Vagina (tissue), 2 donors: ENCODE measurements around the gene TRAPPC10. TPM values are rescaled to one million over a fixed set of nuclear protein-coding genes. Genes with fewer than 3 reads are reported as not detected.

Source experiments
- DNase-seq, 2 donors: peaks; one replicate each; pipeline ENCODE4 v3.0.0-alpha.2; 2017; ENCODE audit errors: extremely low spot score in 2 of 2
- H3K27ac ChIP-seq: fragments of 200-600 bp; sonication (generic); one replicate; pipeline ENCODE4 v1.5.1; 2019
- H3K27me3 ChIP-seq: fragments of 200-600 bp; sonication (generic); one replicate; pipeline ENCODE4 v1.5.1; 2019
- H3K36me3 ChIP-seq, 2 donors: fragments of 200-600 bp; sonication (generic); one replicate each; pipeline ENCODE4 v1.5.1; 2017 to 2019
- H3K4me1 ChIP-seq: fragments of 200-600 bp; sonication (generic); one replicate; pipeline ENCODE4 v1.5.1; 2019
- H3K4me3 ChIP-seq, 2 donors: fragments of 200-600 bp; sonication (generic); 1 replicate in 1 of 2; 2 replicates in 1 of 2; pipeline ENCODE4 v1.5.1; 2016 to 2019
- H3K9me3 ChIP-seq: fragments of 200-600 bp; sonication (generic); one replicate; pipeline ENCODE4 v1.5.1; 2019
- POLR2A ChIP-seq, 2 donors: fragments of 450-650 bp; IDR thresholded peaks; one replicate each; pipeline ENCODE4 v1.6.1; 2017; ENCODE audit warnings: antibody characterized with exemption in 2 of 2, mild to moderate bottlenecking in 2 of 2, moderate library complexity in 2 of 2
- POLR2AphosphoS5 ChIP-seq, 2 donors: sonication (generic); formaldehyde crosslinking; IDR thresholded peaks; one replicate each; pipeline ENCODE4 v1.9.0; 2017; ENCODE audit warnings: antibody characterized with exemption in 2 of 2, mild to moderate bottlenecking in 2 of 2, low read depth in 1 of 2; ENCODE audit not compliant: insufficient read depth in 1 of 2
- intact Hi-C: fragments of 100-400 bp; cut with DNase I; formaldehyde crosslinking; loops from one replicate; pipeline ENCODE4 v1.15.1; 2023
- total RNA-seq: library from RNA; depleted of rRNA; stranded (reverse); fragments of >200 nt; gene quantifications from one replicate; pipeline ENCODE4 v1.2.3, GENCODE V29; 2016
- TF ChIP-seq, protein P1 (sequence below), 3 experiments: fragments of 450-650 bp in 2 of 3; fragments of 200-600 bp in 1 of 3; sonication (generic) in 1 of 3; IDR thresholded peaks; one replicate each; pipeline ENCODE4 v1.5.1; 2017 to 2019; ENCODE audit warnings: antibody characterized with exemption in 3 of 3, mild to moderate bottlenecking in 2 of 3, moderate library complexity in 2 of 3

The TRAPPC10 gene
- total RNA-seq, 1 donor from 2014 or later: 22.6 TPM

GRCh38 chr21:44017601-44018000 lies 5.5 kb downstream of the TRAPPC10 start:
- no peak for DNase-seq
- H3K4me3 ChIP-seq: no peak overlapping the region
- intact Hi-C loops: no loop called here
- no peaks in the 10 kb centered on the region for H3K27me3 ChIP-seq
- no peak overlapping the region for H3K27ac ChIP-seq
- no peaks in the 10 kb centered on the region for H3K36me3 ChIP-seq
- TF ChIP-seq POLR2AphosphoS5 (IDR thresholded peaks at IDR 0.05; ENCODE audit: insufficient read depth in 1 of 2, low read depth in 1 of 2) (no peak), POLR2A (IDR thresholded peaks at IDR 0.05) (no peak)
- TF ChIP-seq, protein P1, sequence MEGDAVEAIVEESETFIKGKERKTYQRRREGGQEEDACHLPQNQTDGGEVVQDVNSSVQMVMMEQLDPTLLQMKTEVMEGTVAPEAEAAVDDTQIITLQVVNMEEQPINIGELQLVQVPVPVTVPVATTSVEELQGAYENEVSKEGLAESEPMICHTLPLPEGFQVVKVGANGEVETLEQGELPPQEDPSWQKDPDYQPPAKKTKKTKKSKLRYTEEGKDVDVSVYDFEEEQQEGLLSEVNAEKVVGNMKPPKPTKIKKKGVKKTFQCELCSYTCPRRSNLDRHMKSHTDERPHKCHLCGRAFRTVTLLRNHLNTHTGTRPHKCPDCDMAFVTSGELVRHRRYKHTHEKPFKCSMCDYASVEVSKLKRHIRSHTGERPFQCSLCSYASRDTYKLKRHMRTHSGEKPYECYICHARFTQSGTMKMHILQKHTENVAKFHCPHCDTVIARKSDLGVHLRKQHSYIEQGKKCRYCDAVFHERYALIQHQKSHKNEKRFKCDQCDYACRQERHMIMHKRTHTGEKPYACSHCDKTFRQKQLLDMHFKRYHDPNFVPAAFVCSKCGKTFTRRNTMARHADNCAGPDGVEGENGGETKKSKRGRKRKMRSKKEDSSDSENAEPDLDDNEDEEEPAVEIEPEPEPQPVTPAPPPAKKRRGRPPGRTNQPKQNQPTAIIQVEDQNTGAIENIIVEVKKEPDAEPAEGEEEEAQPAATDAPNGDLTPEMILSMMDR (IDR thresholded peaks at IDR 0.05): no peak
- peaks cover 44% of the 10 kb centered on the region for H3K4me1 ChIP-seq
- H3K9me3 ChIP-seq: no peaks in the 10 kb centered on the region

GRCh38 chr21:44018127-44018526 lies 6.0 kb downstream of the TRAPPC10 start:
- no peak for DNase-seq
- no peaks in the 10 kb centered on the region for H3K36me3 ChIP-seq
- TF ChIP-seq POLR2A (IDR thresholded peaks at IDR 0.05): no peak
- TF ChIP-seq, protein P1 (IDR thresholded peaks at IDR 0.05): no peak
- TF ChIP-seq POLR2AphosphoS5 (IDR thresholded peaks at IDR 0.05; ENCODE audit: insufficient read depth in 1 of 2, low read depth in 1 of 2): no peak
- intact Hi-C loops: no loop called here
- no peak overlapping the region for H3K4me3 ChIP-seq
- H3K4me1 ChIP-seq: peaks cover 41% of the 10 kb centered on the region
- no peaks in the 10 kb centered on the region for H3K27me3 ChIP-seq
- H3K9me3 ChIP-seq: no peaks in the 10 kb centered on the region
- no peak overlapping the region for H3K27ac ChIP-seq

DNA sequence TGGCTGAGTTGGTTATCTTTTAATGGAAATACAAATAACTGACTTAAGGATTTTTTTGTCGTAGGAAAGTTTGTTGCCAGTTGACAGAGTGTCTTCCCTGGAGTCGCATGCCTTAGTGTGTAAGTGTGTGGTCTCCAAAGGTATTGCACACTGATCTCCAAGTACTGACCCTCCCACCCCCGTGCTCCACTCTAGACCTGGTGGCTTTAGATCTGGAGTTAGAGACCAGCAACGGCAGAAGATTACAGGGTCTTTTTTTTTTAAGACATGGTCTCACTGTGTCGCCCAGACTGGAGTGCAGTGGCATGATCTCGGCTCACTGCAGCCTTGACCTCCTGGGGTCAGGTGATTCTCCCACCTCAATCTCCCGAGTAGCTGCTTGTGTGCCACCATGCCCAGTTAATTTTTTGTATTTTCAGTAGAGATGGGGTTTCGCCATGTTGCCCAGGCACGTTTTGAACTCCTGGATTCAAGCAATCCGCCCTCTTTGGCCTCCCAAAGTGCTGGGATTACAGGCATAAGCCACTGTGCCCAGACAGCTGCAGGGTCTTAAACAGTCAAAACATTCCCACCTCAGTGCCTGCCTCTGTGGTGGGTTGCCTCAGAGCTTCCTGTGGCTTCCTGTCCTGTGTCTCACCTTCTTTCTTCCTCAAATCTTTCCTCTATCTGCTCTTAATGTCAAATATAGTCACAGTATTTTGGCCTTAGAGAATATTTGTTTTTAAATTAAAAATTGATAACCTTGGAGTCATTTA lies 6.9 kb downstream of the TRAPPC10 start:
- Histone ChIP-seq H3K9me3 (no peaks in the 10 kb centered on the region), H3K27ac (no peak overlapping the region), H3K36me3 (no peaks in the 10 kb centered on the region), H3K4me1 (peaks cover 32% of the 10 kb centered on the region), H3K27me3 (no peaks in the 10 kb centered on the region), H3K4me3 (no peak overlapping the region)
- DNase-seq: no peak
- intact Hi-C loops: no loop called here
- TF ChIP-seq POLR2A (IDR thresholded peaks at IDR 0.05): no peak
- no peak for TF ChIP-seq POLR2AphosphoS5 (IDR thresholded peaks at IDR 0.05; ENCODE audit: insufficient read depth in 1 of 2, low read depth in 1 of 2)

GRCh38 chr21:44019568-44019958 lies 7.5 kb downstream of the TRAPPC10 start:
- H3K36me3 ChIP-seq: no peaks in the 10 kb centered on the region
- peaks cover 26% of the 10 kb centered on the region for H3K4me1 ChIP-seq
- H3K4me3 ChIP-seq: no peak overlapping the region
- TF ChIP-seq, protein P1 (IDR thresholded peaks at IDR 0.05): no peak
- no peak for TF ChIP-seq POLR2A (IDR thresholded peaks at IDR 0.05)
- no peak for TF ChIP-seq POLR2AphosphoS5 (IDR thresholded peaks at IDR 0.05; ENCODE audit: insufficient read depth in 1 of 2, low read depth in 1 of 2)
- intact Hi-C loops: no loop called here
- no peaks in the 10 kb centered on the region for H3K27me3 ChIP-seq
- no peaks in the 10 kb centered on the region for H3K9me3 ChIP-seq
- no peak overlapping the region for H3K27ac ChIP-seq
- no peak for DNase-seq

- no peak for DNase-seq
- TF ChIP-seq POLR2AphosphoS5 (IDR thresholded peaks at IDR 0.05; ENCODE audit: insufficient read depth in 1 of 2, low read depth in 1 of 2): no peak
- TF ChIP-seq, protein P1 (IDR thresholded peaks at IDR 0.05): no peak
- TF ChIP-seq POLR2A (IDR thresholded peaks at IDR 0.05): no peak
- peaks cover 27% of the 10 kb centered on the region for H3K4me1 ChIP-seq
- no peak overlapping the region for H3K4me3 ChIP-seq
- H3K36me3 ChIP-seq: no peaks in the 10 kb centered on the region
- H3K9me3 ChIP-seq: no peaks in the 10 kb centered on the region
- no peak overlapping the region for H3K27ac ChIP-seq
- H3K27me3 ChIP-seq: no peaks in the 10 kb centered on the region
- intact Hi-C loops: no loop called here
Measured at GRCh38 chr21:44020551-44020950, 8.4 kb downstream of the TRAPPC10 start.
